HG03108 (cell line): Measurements from ENCODE around the gene HOXD3.

Source experiments
- ATAC-seq: cut with Tn5 transposase; IDR thresholded peaks from one replicate; pipeline ENCODE4 v1.9.1; 2021; ENCODE audit warnings: moderate library complexity; ENCODE audit not compliant: unreplicated experiment

The HOXD3 gene

GRCh38 chr2:176174824-176175708 lies 18.0 kb downstream of the HOXD3 start:
- ATAC-seq: no peak

- no peak for ATAC-seq
Measured at GRCh38 chr2:176175709-176176607, 18.9 kb downstream of the HOXD3 start.

GRCh38 chr2:176177580-176178037 lies 20.5 kb downstream of the HOXD3 start:
- no peak for ATAC-seq

GRCh38 chr2:176178038-176178756 lies 21.1 kb downstream of the HOXD3 start:
- ATAC-seq: no peak

GRCh38 chr2:176178757-176179295 lies 21.7 kb downstream of the HOXD3 start:
- ATAC-seq: no peak

GRCh38 chr2:176181551-176181950 lies 24.4 kb downstream of the HOXD3 start:
- ATAC-seq: no peak

- ATAC-seq: no peak
Measured at GRCh38 chr2:176182671-176183070, 25.6 kb downstream of the HOXD3 start.

GRCh38 chr2:176184749-176185148 lies 27.6 kb downstream of the HOXD3 start:
- ATAC-seq: no peak

- no peak for ATAC-seq
Measured at GRCh38 chr2:176186024-176186423, 28.9 kb downstream of the HOXD3 start.

GRCh38 chr2:176187200-176187898 lies 30.2 kb downstream of the HOXD3 start:
- no peak for ATAC-seq

GRCh38 chr2:176187899-176188773 lies 31.0 kb downstream of the HOXD3 start, which contains the start of gene HOXD1:
Gene HOXD1 (plus strand): TSS chr2:176188668. CDS start chr2:176188802, 134 bp downstream.
- no peak for ATAC-seq

- ATAC-seq: no peak
Measured at GRCh38 chr2:176188774-176189680, 31.9 kb downstream of the HOXD3 start.

GRCh38 chr2:176189681-176190641 lies 32.9 kb downstream of the HOXD3 start:
- ATAC-seq: no peak

- no peak for ATAC-seq
Measured at GRCh38 chr2:176192351-176192750, 35.2 kb downstream of the HOXD3 start.

- no peak for ATAC-seq
Measured at GRCh38 chr2:176193048-176193447, 35.9 kb downstream of the HOXD3 start.

- ATAC-seq: no peak
Measured at GRCh38 chr2:176199902-176200301, 42.8 kb downstream of the HOXD3 start.

GRCh38 chr2:176200971-176201370 lies 43.9 kb downstream of the HOXD3 start:
- no peak for ATAC-seq
